Stromal cell of bone marrow (primary cell): ENCODE results near the gene BCAN.

Source experiments
- DNase-seq: peaks from one replicate; pipeline ENCODE4 v3.0.0-alpha.2; 2012; ENCODE audit warnings: low read depth

BCAN gene

GRCh38 chr1:156700736-156701531, 59.0 kb downstream of the BCAN start:
- DNase-seq: no peak

- no peak for DNase-seq
These were observed 61.4 kb downstream of the BCAN start for GRCh38 chr1:156703336-156703735.

GRCh38 chr1:156703741-156704140, 61.8 kb downstream of the BCAN start:
- DNase-seq: no peak

GRCh38 chr1:156704166-156704711, 62.3 kb downstream of the BCAN start:
- no peak for DNase-seq

GRCh38 chr1:156704930-156705320, 63.0 kb downstream of the BCAN start:
- DNase-seq: no peak

- DNase-seq: no peak
These were observed 63.5 kb downstream of the BCAN start, which contains the start of gene CRABP2 for GRCh38 chr1:156705321-156705917. TSS of gene CRABP2 (minus strand) at chr1:156705583. CDS start at chr1:156705446, 137 bp downstream.

DNA sequence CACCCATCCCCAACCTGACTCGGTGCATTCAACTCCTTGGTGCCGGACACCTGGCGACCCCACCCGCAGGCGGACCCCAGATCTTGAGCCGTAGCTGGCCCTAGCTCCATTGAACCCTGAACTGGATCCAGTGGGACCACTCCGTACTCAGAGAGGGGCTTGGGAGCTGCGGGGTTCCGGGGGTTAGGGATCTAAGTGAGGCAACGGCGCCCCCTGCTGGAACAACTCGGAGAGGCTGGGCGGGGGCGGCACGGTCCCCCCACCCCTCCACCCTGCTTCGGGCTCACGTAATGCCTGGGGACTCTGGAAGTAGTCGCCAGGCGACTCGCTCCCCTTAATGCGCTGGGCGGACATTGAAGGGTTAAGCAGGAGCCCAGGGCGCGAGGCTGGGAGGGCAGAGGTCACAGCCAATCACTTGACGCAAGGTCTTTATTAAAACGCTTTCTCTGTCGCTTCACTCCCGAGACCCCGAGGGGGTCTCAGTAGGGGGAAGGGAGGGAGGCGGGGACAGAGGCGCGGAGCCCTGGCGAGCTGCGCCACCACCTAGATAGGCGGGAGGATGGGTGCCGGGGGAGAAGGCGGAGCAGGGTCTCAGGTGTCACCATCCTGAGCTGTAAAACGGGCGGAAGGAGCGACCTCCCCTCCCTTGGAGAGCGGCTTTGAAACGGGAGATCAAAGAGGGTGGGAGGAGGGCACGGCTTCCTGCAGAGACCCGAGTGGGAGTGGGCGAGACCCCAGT, 64.2 kb downstream of the BCAN start:
- DNase-seq: no peak

GRCh38 chr1:156706657-156707416, 64.9 kb downstream of the BCAN start:
- no peak for DNase-seq

- no peak for DNase-seq
These were observed 65.7 kb downstream of the BCAN start for GRCh38 chr1:156707417-156708217.

GRCh38 chr1:156708218-156708661, 66.3 kb downstream of the BCAN start:
- no peak for DNase-seq

GRCh38 chr1:156709031-156709430, 67.1 kb downstream of the BCAN start:
- no peak for DNase-seq
